Trophoblast cell (in vitro differentiated cells and primary cell): ENCODE results near the gene KIRREL3.

Experiments
- DNase-seq, 2 donors: peaks; one replicate each; pipeline ENCODE4 v3.0.0-alpha.2; 2016
- H2AFZ ChIP-seq: 2 replicates; pipeline ENCODE4 v1.6.1; 2013; ENCODE audit warnings: low read length, moderate library complexity, mild to moderate bottlenecking; ENCODE audit not compliant: insufficient read depth, poor library complexity
- H2AK5ac ChIP-seq: 2 replicates; pipeline ENCODE4 v1.6.1; 2013; ENCODE audit warnings: mild to moderate bottlenecking, low read length
- H2BK120ac ChIP-seq: 2 replicates; pipeline ENCODE4 v1.6.1; 2013; ENCODE audit warnings: low read length, mild to moderate bottlenecking, moderate library complexity; ENCODE audit not compliant: insufficient read depth, poor library complexity
- H2BK12ac ChIP-seq: 2 replicates; pipeline ENCODE4 v1.6.1; 2013; ENCODE audit warnings: mild to moderate bottlenecking, low read length, moderate library complexity
- H2BK5ac ChIP-seq: 2 replicates; pipeline ENCODE4 v1.6.1; 2013; ENCODE audit warnings: low read length, low read depth, moderate library complexity, mild to moderate bottlenecking; ENCODE audit not compliant: poor library complexity
- H3K14ac ChIP-seq: 2 replicates; pipeline ENCODE4 v1.6.1; 2013; ENCODE audit warnings: mild to moderate bottlenecking, low read length
- H3K18ac ChIP-seq: 2 replicates; pipeline ENCODE4 v1.6.1; 2013; ENCODE audit warnings: mild to moderate bottlenecking, low read length
- H3K23ac ChIP-seq: 2 replicates; pipeline ENCODE4 v1.6.1; 2013; ENCODE audit warnings: low read length
- H3K27ac ChIP-seq: 2 replicates; pipeline ENCODE4 v1.5.1; 2013; ENCODE audit warnings: low read depth, mild to moderate bottlenecking, inconsistent platforms, low read length, moderate library complexity
- H3K27me3 ChIP-seq: 2 replicates; pipeline ENCODE4 v1.6.1; 2013; ENCODE audit warnings: inconsistent platforms, mild to moderate bottlenecking, low read length, moderate library complexity; ENCODE audit not compliant: insufficient read depth
- H3K36me3 ChIP-seq, 2 experiments: 1 replicate in 1 of 2; 2 replicates in 1 of 2; pipeline ENCODE4 v1.6.1; 2013; ENCODE audit warnings: low read length in 2 of 2, mild to moderate bottlenecking in 2 of 2, moderate library complexity in 1 of 2; ENCODE audit not compliant: insufficient read depth in 2 of 2, control insufficient read depth in 1 of 2
- H3K4ac ChIP-seq: 2 replicates; pipeline ENCODE4 v1.6.1; 2013; ENCODE audit warnings: low read depth, mild to moderate bottlenecking, low read length, moderate library complexity
- H3K4me1 ChIP-seq, 2 experiments: 1 replicate in 1 of 2; 2 replicates in 1 of 2; pipeline ENCODE4 v1.6.1; 2013; ENCODE audit warnings: low read length in 2 of 2, mild to moderate bottlenecking in 2 of 2, moderate library complexity in 1 of 2; ENCODE audit not compliant: insufficient read depth in 2 of 2, control insufficient read depth in 1 of 2
- H3K4me2 ChIP-seq: 2 replicates; pipeline ENCODE4 v1.6.1; 2013; ENCODE audit warnings: inconsistent platforms, mild to moderate bottlenecking, low read length, moderate library complexity
- H3K4me3 ChIP-seq: 2 replicates; pipeline ENCODE4 v1.5.1; 2013; ENCODE audit warnings: mild to moderate bottlenecking, low read depth, low read length, inconsistent platforms
- H3K79me1 ChIP-seq: one replicate; pipeline ENCODE4 v1.6.1; 2013; ENCODE audit warnings: low read length
- H3K79me2 ChIP-seq: 2 replicates; pipeline ENCODE4 v1.6.1; 2013; ENCODE audit warnings: low read length, mild to moderate bottlenecking; ENCODE audit not compliant: control insufficient read depth, insufficient read depth, poor library complexity
- H3K9ac ChIP-seq: 2 replicates; pipeline ENCODE4 v1.6.1; 2013; ENCODE audit warnings: mild to moderate bottlenecking, low read length
- H3K9me3 ChIP-seq: 2 replicates; pipeline ENCODE4 v1.6.1; 2013; ENCODE audit warnings: low read depth, mild to moderate bottlenecking, control low read depth, inconsistent platforms, low read length; ENCODE audit not compliant: insufficient read depth
- H4K12ac ChIP-seq: 2 replicates; pipeline ENCODE4 v1.6.1; 2013; ENCODE audit warnings: low read depth, mild to moderate bottlenecking, low read length, moderate library complexity
- H4K8ac ChIP-seq: 2 replicates; pipeline ENCODE4 v1.6.1; 2013; ENCODE audit warnings: low read depth, mild to moderate bottlenecking, low read length, moderate library complexity
- H4K91ac ChIP-seq: one replicate; pipeline ENCODE4 v1.6.1; 2013; ENCODE audit warnings: low read depth, mild to moderate bottlenecking, low read length, moderate library complexity
- WGBS: extraction: QIAGEN DNeasy Blood & Tissue Kit; methylation state at CpG from one replicate; pipeline ENCODE4 v1.1.7; 2013; ENCODE audit warnings: missing lambda C conversion rate; ENCODE audit not compliant: insufficient read length, insufficient coverage; ENCODE audit errors: extremely low coverage; 5-methylcytosine and 5-hydroxymethylcytosine counted together

The KIRREL3 gene

GRCh38 chr11:126945319-126945718, 55.3 kb downstream of the KIRREL3 start:
- no peak overlapping the region for H2AFZ ChIP-seq
- no peaks in the 10 kb centered on the region for H3K79me1 ChIP-seq
- no peaks in the 10 kb centered on the region for H3K4me1 ChIP-seq
- WGBS: no CpG with 5 or more reads among the region's 3 CpGs
- no peak overlapping the region for H3K4ac ChIP-seq
- no peak overlapping the region for H4K91ac ChIP-seq
- no peaks in the 10 kb centered on the region for H3K9me3 ChIP-seq
- peaks cover 2% of the 10 kb centered on the region for H3K27me3 ChIP-seq
- no peaks in the 10 kb centered on the region for H3K79me2 ChIP-seq
- DNase-seq: peak; percentile 79 to 93
- H4K8ac ChIP-seq: no peak overlapping the region
- H3K14ac ChIP-seq: no peak overlapping the region
- H3K9ac ChIP-seq: no peak overlapping the region
- H3K23ac ChIP-seq: no peak overlapping the region
- H3K36me3 ChIP-seq: no peaks in the 10 kb centered on the region
- H3K27ac ChIP-seq: no peak overlapping the region
- H3K4me3 ChIP-seq: no peak overlapping the region
- no peak overlapping the region for H4K12ac ChIP-seq
- no peak overlapping the region for H2AK5ac ChIP-seq
- no peak overlapping the region for H3K18ac ChIP-seq
- no peak overlapping the region for H3K4me2 ChIP-seq
- H2BK12ac ChIP-seq: no peak overlapping the region
- no peak overlapping the region for H2BK5ac ChIP-seq
- H2BK120ac ChIP-seq: no peak overlapping the region

GRCh38 chr11:126943316-126943715, 57.3 kb downstream of the KIRREL3 start:
- no peaks in the 10 kb centered on the region for H3K9me3 ChIP-seq
- no peaks in the 10 kb centered on the region for H3K79me1 ChIP-seq
- H3K4me2 ChIP-seq: no peak overlapping the region
- peaks cover 2% of the 10 kb centered on the region for H3K27me3 ChIP-seq
- H3K4me1 ChIP-seq: no peaks in the 10 kb centered on the region
- no peaks in the 10 kb centered on the region for H3K36me3 ChIP-seq
- H3K79me2 ChIP-seq: no peaks in the 10 kb centered on the region
- no peak overlapping the region for H3K27ac ChIP-seq
- no peak overlapping the region for H3K4ac ChIP-seq
- H4K12ac ChIP-seq: no peak overlapping the region
- H2BK12ac ChIP-seq: no peak overlapping the region
- no peak overlapping the region for H2AFZ ChIP-seq
- WGBS: no CpG with 5 or more reads among the region's 7 CpGs
- H3K23ac ChIP-seq: no peak overlapping the region
- H3K14ac ChIP-seq: no peak overlapping the region
- no peak overlapping the region for H2AK5ac ChIP-seq
- no peak overlapping the region for H4K8ac ChIP-seq
- no peak overlapping the region for H3K4me3 ChIP-seq
- H4K91ac ChIP-seq: no peak overlapping the region
- H3K9ac ChIP-seq: no peak overlapping the region
- no peak overlapping the region for H3K18ac ChIP-seq
- no peak for DNase-seq
- H2BK120ac ChIP-seq: no peak overlapping the region
- H2BK5ac ChIP-seq: no peak overlapping the region

GRCh38 chr11:126942146-126942545, 58.4 kb downstream of the KIRREL3 start:
- no peak overlapping the region for H3K4me2 ChIP-seq
- no peak for DNase-seq
- H3K79me2 ChIP-seq: no peaks in the 10 kb centered on the region
- H3K4me1 ChIP-seq: no peaks in the 10 kb centered on the region
- H3K23ac ChIP-seq: no peak overlapping the region
- H4K91ac ChIP-seq: no peak overlapping the region
- H3K4me3 ChIP-seq: no peak overlapping the region
- peaks cover 2% of the 10 kb centered on the region for H3K27me3 ChIP-seq
- no peak overlapping the region for H2BK5ac ChIP-seq
- no peak overlapping the region for H4K8ac ChIP-seq
- H2BK120ac ChIP-seq: no peak overlapping the region
- H3K36me3 ChIP-seq: no peaks in the 10 kb centered on the region
- no peak overlapping the region for H2BK12ac ChIP-seq
- no peaks in the 10 kb centered on the region for H3K9me3 ChIP-seq
- no CpG with 5 or more reads among the region's 4 CpGs for WGBS
- no peak overlapping the region for H2AFZ ChIP-seq
- no peaks in the 10 kb centered on the region for H3K79me1 ChIP-seq
- H3K14ac ChIP-seq: no peak overlapping the region
- no peak overlapping the region for H4K12ac ChIP-seq
- no peak overlapping the region for H3K27ac ChIP-seq
- no peak overlapping the region for H3K9ac ChIP-seq
- no peak overlapping the region for H3K4ac ChIP-seq
- no peak overlapping the region for H2AK5ac ChIP-seq
- no peak overlapping the region for H3K18ac ChIP-seq

DNA sequence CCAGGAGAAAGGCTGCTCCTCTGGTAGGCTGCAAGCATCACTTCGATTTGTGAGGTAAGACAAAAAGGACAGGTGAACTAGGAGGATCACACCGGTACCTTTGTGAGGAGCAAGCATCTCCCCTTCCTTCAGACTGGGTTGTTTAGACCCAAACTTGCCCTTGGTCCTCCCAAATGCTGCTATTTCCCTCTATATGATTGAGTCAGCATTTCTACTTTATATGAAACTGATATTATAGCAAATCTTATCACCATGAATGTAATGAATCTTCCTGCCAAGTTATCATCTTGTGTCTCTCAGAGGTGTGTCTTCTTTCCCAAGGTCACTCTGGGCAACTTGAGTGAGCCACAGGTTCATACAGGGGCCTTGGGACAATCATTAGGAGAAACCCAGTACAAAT, 61.0 kb downstream of the KIRREL3 start:
- DNase-seq: no peak

More for the DNA sequence above, 61.0 kb downstream of the KIRREL3 start:
- Histone ChIP-seq H4K12ac (no peak overlapping the region), H3K36me3 (no peaks in the 10 kb centered on the region), H2BK5ac (no peak overlapping the region), H3K18ac (no peak overlapping the region), H3K23ac (no peak overlapping the region), H4K91ac (no peak overlapping the region), H3K79me2 (no peaks in the 10 kb centered on the region), H3K4ac (no peak overlapping the region), H3K9ac (no peak overlapping the region), H2BK120ac (no peak overlapping the region), H2BK12ac (no peak overlapping the region), H3K79me1 (no peaks in the 10 kb centered on the region), H3K4me2 (no peak overlapping the region), H2AFZ (no peak overlapping the region), H3K27me3 (no peaks in the 10 kb centered on the region), H3K14ac (no peak overlapping the region), H3K9me3 (no peaks in the 10 kb centered on the region), H3K27ac (no peak overlapping the region), H3K4me1 (no peaks in the 10 kb centered on the region), H2AK5ac (no peak overlapping the region), H4K8ac (no peak overlapping the region), H3K4me3 (no peak overlapping the region)
- WGBS: no CpG with 5 or more reads among the region's 2 CpGs
